OCI-LY7 (cell line): ENCODE measurements around the gene C6orf136. TPM values are rescaled to one million over a fixed set of nuclear protein-coding genes. Genes with fewer than 3 reads are reported as not detected.

Source experiments
- BruUV-seq: library from RNA; stranded (reverse); fragments of 400-500 nt; replicated peaks from 2 replicates; lab custom pipeline; 2021; lab: Mats Ljungman, UMichigan
- CTCF ChIA-PET: fragments of 300-600 bp; sonication (Branson Sonifier 250); formaldehyde crosslinking; loops from one replicate; lab custom pipeline; 2022; ENCODE audit warnings: antibody characterized with exemption; ENCODE audit not compliant: unreplicated experiment; lab: Charles Lee
- POLR2A ChIA-PET: fragments of 300-600 bp; sonication (Branson Sonifier 250); formaldehyde crosslinking; loops from one replicate; lab custom pipeline; 2022; ENCODE audit warnings: antibody characterized with exemption; lab: Charles Lee
- DNase-seq: peaks from one replicate; pipeline ENCODE4 v3.0.0-alpha.2; 2015; ENCODE audit warnings: low spot score
- H2AFZ ChIP-seq: fragments of 200-600 bp; sonication (generic), shearing (Covaris generic); 2 replicates; pipeline ENCODE4 v1.6.1; 2014; ENCODE audit warnings: mild to moderate bottlenecking, antibody characterized with exemption, low read length, moderate library complexity
- H3K27ac ChIP-seq: fragments of 200-600 bp; sonication (generic); 2 replicates; pipeline ENCODE4 v1.5.1; 2014; ENCODE audit warnings: mixed run types, low read depth, mild to moderate bottlenecking, moderate library complexity, low read length, inconsistent platforms; ENCODE audit not compliant: poor library complexity, severe bottlenecking
- H3K36me3 ChIP-seq: fragments of 200-600 bp; sonication (generic); 2 replicates; pipeline ENCODE4 v1.6.1; 2014; ENCODE audit warnings: mild to moderate bottlenecking, antibody characterized with exemption, low read length, moderate library complexity, mixed read lengths; ENCODE audit not compliant: insufficient read depth
- H3K4me1 ChIP-seq: fragments of 200-600 bp; sonication (generic); 2 replicates; pipeline ENCODE4 v1.5.1; 2014; ENCODE audit warnings: mild to moderate bottlenecking, low read length; ENCODE audit not compliant: insufficient read depth, poor library complexity, severe bottlenecking
- H3K4me2 ChIP-seq: fragments of 200-600 bp; sonication (generic); 2 replicates; pipeline ENCODE4 v1.6.1; 2014; ENCODE audit warnings: mild to moderate bottlenecking, low read length
- H3K4me3 ChIP-seq: fragments of 200-600 bp; sonication (generic); 2 replicates; pipeline ENCODE4 v1.5.1; 2014; ENCODE audit warnings: mild to moderate bottlenecking, low read depth, low read length; ENCODE audit not compliant: poor library complexity, severe bottlenecking
- H3K79me2 ChIP-seq: fragments of 200-600 bp; sonication (generic); 2 replicates; pipeline ENCODE4 v1.6.1; 2016; ENCODE audit warnings: low read depth, mild to moderate bottlenecking, low read length, moderate library complexity, mixed read lengths; ENCODE audit not compliant: insufficient read depth
- H3K9me2 ChIP-seq: fragments of 200-600 bp; sonication (generic); 2 replicates; pipeline ENCODE4 v1.6.1; 2016; ENCODE audit warnings: mild to moderate bottlenecking, low read length, mixed read lengths; ENCODE audit not compliant: insufficient read depth
- H3K9me3 ChIP-seq: fragments of 200-600 bp; sonication (generic); 2 replicates; pipeline ENCODE4 v1.6.1; 2014; ENCODE audit warnings: mild to moderate bottlenecking, mixed run types, low read length, mixed read lengths
- H4K20me1 ChIP-seq: fragments of 200-600 bp; sonication (generic); 2 replicates; pipeline ENCODE4 v1.6.1; 2014; ENCODE audit warnings: mild to moderate bottlenecking, antibody characterized with exemption, low read length, moderate library complexity, mixed read lengths; ENCODE audit not compliant: insufficient read depth
- CTCF ChIP-seq: fragments of 200-600 bp; sonication (generic); conservative IDR thresholded peaks from 2 replicates; pipeline ENCODE4 v1.5.1; 2014; ENCODE audit warnings: mild to moderate bottlenecking, antibody characterized with exemption, low read length, moderate library complexity, mixed read lengths
- EZH2phosphoT487 ChIP-seq: fragments of 200-600 bp; sonication (generic); IDR thresholded peaks from 2 replicates; pipeline ENCODE4 v1.6.1; 2018; ENCODE audit warnings: low read depth, borderline replicate concordance, mild to moderate bottlenecking, mixed run types, antibody characterized with exemption, low read length, moderate library complexity, mixed read lengths
- intact Hi-C: fragments of 100-400 bp; cut with micrococcal nuclease; formaldehyde crosslinking; loops from one replicate; pipeline ENCODE4 v1.10.0; 2022; ENCODE audit not compliant: unreplicated experiment
- total RNA-seq, 2 experiments: library from RNA; depleted of rRNA in 1 of 2; stranded (reverse); fragments of >200 nt in 1 of 2; shearing (Covaris generic) in 1 of 2; gene quantifications; 2 replicates each; pipeline ENCODE4 v1.2.3, GENCODE V29; 2014 to 2022

Gene C6orf136
- total RNA-seq, 2 experiments from 2014 or later, result 14.7 to 26.7 TPM

- Histone ChIP-seq H3K9me3 (no peaks in the 10 kb centered on the region), H3K79me2 (peaks cover 75% of the 10 kb centered on the region), H3K36me3 (peaks cover 69% of the 10 kb centered on the region), H3K4me1 (peaks cover 37% of the 10 kb centered on the region), H3K9me2 (no peaks in the 10 kb centered on the region), H3K4me3 (peak overlapping the region; percentile 88), H2AFZ (no peak overlapping the region), H3K27ac (peak overlapping the region; percentile 91), H3K4me2 (peak overlapping the region; percentile 99), H4K20me1 (peaks cover 25% of the 10 kb centered on the region; the same call in 1 of the 2 replicates)
- ChIA-PET CTCF (no interaction called here), POLR2A (interaction anchor here (0.6 to 3.6 kb wide), 13 partner anchors 16 to 881 kb away, joined by 3 to 38 read pairs (median 5); partner anchors contain the start of genes MDC1 and TUBB)
- intact Hi-C loops, result loop anchor here (2.0 to 5.0 kb wide), 4 partner anchors 59 to 587 kb away; partner anchors contain the start of genes FLOT1, GNL1, IER3 and PPP1R18
- TSS peak; percentile 38 for BruUV-seq
- peak; percentile 80 for DNase-seq
- TF ChIP-seq CTCF (no peak), EZH2phosphoT487 (no peak)
These were observed 31.5 kb upstream of the C6orf136 start for GRCh38 chr6:30615219-30615957.

DNA sequence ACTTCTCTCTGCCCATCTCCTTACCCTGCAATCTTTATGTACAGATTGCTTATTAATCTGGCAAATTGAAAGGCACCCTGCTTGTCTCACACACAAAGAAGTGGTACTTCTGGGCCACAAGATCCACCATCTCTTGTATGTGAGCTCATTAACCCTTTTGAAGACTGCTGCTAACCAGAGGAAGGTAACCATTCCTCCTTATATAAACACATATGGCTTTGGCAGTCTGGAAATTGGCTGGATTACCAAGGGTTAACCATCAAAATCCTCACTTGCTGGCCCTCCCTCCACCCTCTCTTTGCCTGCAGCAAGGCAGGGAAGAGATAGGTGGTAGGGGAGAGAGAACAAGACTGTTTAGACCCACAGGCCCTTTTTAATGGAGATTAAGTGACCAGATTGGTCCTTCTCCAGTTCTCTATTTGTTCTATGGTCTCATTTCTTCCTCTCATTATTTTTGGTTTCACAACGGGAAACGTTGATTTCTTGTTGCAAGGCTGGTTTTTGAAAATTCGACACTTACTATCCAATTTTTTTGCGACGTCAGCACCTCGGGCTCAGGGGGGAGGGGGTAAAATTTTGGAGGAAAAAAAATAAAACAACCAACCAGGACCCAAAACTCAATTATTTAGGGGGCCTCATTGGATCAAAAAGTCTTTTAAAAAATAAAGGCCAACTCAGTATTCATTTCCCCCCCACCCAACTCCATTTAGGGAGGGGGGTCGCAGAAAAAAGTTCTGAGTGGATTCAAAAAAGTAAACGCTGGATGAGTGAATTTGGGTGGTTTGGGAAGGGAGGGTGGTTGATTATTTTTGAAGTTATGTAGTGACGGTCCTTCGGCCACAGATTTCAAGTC lies 30.7 kb upstream of the C6orf136 start:
- POLR2A ChIA-PET, result interaction anchor here (0.5 to 2.0 kb wide), 5 partner anchors 50 to 105 kb away, joined by 3 to 8 read pairs (median 3); partner anchors contain the start of gene TUBB
- H3K79me2 ChIP-seq, result peaks cover 75% of the 10 kb centered on the region
- H3K4me2 ChIP-seq, result peak overlapping the region; percentile 99
- TF ChIP-seq CTCF (no peak), EZH2phosphoT487 (no peak)
- peaks cover 25% of the 10 kb centered on the region; the same call in 1 of the 2 replicates for H4K20me1 ChIP-seq
- H2AFZ ChIP-seq, result no peak overlapping the region
- H3K4me3 ChIP-seq, result peak overlapping the region; percentile 88
- H3K9me2 ChIP-seq, result no peaks in the 10 kb centered on the region
- DNase-seq, result peak; percentile 66
- intact Hi-C loops, result loop anchor here (2.0 to 5.0 kb wide), 5 partner anchors 45 to 586 kb away; partner anchors contain the start of genes ABCF1, FLOT1, GNL1 and IER3
- CTCF ChIA-PET, result no interaction called here
- peaks cover 37% of the 10 kb centered on the region for H3K4me1 ChIP-seq
- no peaks in the 10 kb centered on the region for H3K9me3 ChIP-seq
- peak overlapping the region; percentile 91 for H3K27ac ChIP-seq
- peaks cover 72% of the 10 kb centered on the region for H3K36me3 ChIP-seq
- BruUV-seq, result no TSS peak
